Skeletal muscle tissue (tissue), 4 donors: Measurements from ENCODE around the gene SLFNL1. TPM values are rescaled to one million over a fixed set of nuclear protein-coding genes. Genes with fewer than 3 reads are reported as not detected.

Source experiments
- H3K27ac ChIP-seq: one replicate; pipeline ENCODE4 v1.7.0; 2013; ENCODE audit warnings: mild to moderate bottlenecking, low read depth, low read length, inconsistent platforms
- H3K27me3 ChIP-seq, 3 donors: one replicate each; pipeline ENCODE4 v1.7.0; 2013; ENCODE audit warnings: low read length in 3 of 3; ENCODE audit not compliant: control insufficient read depth in 3 of 3, insufficient read depth in 3 of 3
- H3K36me3 ChIP-seq, 3 donors: one replicate each; pipeline ENCODE4 v1.7.0; 2013; ENCODE audit warnings: low read length in 3 of 3; ENCODE audit not compliant: control insufficient read depth in 3 of 3, insufficient read depth in 3 of 3
- H3K4me1 ChIP-seq, 3 donors: one replicate each; pipeline ENCODE4 v1.7.0; 2013; ENCODE audit warnings: low read length in 3 of 3, mild to moderate bottlenecking in 3 of 3; ENCODE audit not compliant: control insufficient read depth in 3 of 3, insufficient read depth in 3 of 3
- H3K4me3 ChIP-seq, 3 donors: one replicate each; pipeline ENCODE4 v1.7.0; 2013; ENCODE audit warnings: low read length in 3 of 3
- H3K9ac ChIP-seq, 3 donors: one replicate each; pipeline ENCODE4 v1.7.0; 2013; ENCODE audit warnings: low read length in 3 of 3, mild to moderate bottlenecking in 3 of 3, moderate library complexity in 2 of 3, low read depth in 1 of 3
- H3K9me3 ChIP-seq, 3 donors: one replicate each; pipeline ENCODE4 v1.7.0; 2013; ENCODE audit warnings: low read length in 3 of 3; ENCODE audit not compliant: control insufficient read depth in 3 of 3
- total RNA-seq: library from RNA; depleted of rRNA; stranded (reverse); fragments of >200 nt; gene quantifications from one replicate; pipeline ENCODE4 v1.2.3, GENCODE V29; 2014
- donor health status: Osteomylitis.

SLFNL1 gene
- total RNA-seq, 1 donor from 2014 or later, result 0.52 TPM

DNA sequence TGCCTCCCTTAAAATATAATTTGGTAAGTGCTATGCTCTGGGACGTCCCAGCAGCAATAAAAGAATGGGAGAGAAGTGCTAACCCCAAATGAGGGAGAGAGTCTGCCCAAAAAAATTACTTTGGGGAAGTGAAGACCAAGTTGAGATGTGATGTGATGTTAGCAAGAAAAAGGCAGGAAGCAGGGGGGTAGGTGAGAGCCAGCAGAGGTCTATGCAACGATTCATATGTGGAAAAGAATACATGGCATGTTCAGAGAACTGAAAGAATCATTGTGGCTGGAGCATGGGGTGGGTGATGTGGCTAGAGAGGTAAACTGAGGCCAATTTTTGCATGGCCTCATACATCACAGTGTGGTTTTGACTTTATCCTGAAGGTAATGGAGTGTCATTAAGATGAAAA lies 47.6 kb downstream of the SLFNL1 start:
- H3K27me3 ChIP-seq, result no peaks in the 10 kb centered on the region
- H3K9me3 ChIP-seq, result no peaks in the 10 kb centered on the region

GRCh38 chr1:40971966-40972365 lies 49.6 kb downstream of the SLFNL1 start:
- H3K27me3 ChIP-seq, result no peaks in the 10 kb centered on the region
- H3K9me3 ChIP-seq, result no peaks in the 10 kb centered on the region
- no peak overlapping the region for H3K9ac ChIP-seq
- no peak overlapping the region for H3K27ac ChIP-seq
- no peaks in the 10 kb centered on the region for H3K4me1 ChIP-seq
- no peaks in the 10 kb centered on the region for H3K36me3 ChIP-seq
- no peak overlapping the region for H3K4me3 ChIP-seq

More for the DNA sequence above, 47.6 kb downstream of the SLFNL1 start:
- Histone ChIP-seq H3K4me1 (peaks cover under 1 to 1% (median under 1%) of the 10 kb centered on the region in 3 donors), H3K27ac (no peak overlapping the region), H3K36me3 (no peaks in the 10 kb centered on the region), H3K4me3 (no peak overlapping the region), H3K9ac (no peak overlapping the region)

DNA sequence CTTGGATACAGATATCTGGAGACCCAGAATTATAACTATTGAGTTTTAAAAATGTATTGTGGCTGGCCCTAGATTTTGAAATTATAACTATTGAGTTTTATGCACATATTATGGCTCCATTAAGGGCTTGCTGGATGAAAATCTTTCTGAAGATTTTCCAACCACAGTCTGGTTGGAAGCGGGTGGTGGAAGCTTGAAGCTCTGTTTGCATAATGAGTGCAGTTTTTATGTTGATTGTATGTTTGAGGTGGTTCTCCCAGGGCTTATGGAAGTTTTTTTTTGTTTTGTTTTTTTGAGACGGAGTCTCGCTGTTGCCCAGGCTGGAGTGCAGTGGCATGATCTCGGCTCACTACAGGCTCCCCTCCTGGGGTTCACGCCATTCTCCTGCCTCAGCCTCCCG lies 52.1 kb downstream of the SLFNL1 start:
- no peaks in the 10 kb centered on the region for H3K27me3 ChIP-seq
- no peak overlapping the region for H3K27ac ChIP-seq
- H3K9ac ChIP-seq, result no peak overlapping the region
- no peak overlapping the region for H3K4me3 ChIP-seq
- no peaks in the 10 kb centered on the region for H3K4me1 ChIP-seq
- H3K9me3 ChIP-seq, result no peaks in the 10 kb centered on the region
- H3K36me3 ChIP-seq, result no peaks in the 10 kb centered on the region

- H3K27ac ChIP-seq, result no peak overlapping the region
- H3K4me1 ChIP-seq, result no peaks in the 10 kb centered on the region
- H3K4me3 ChIP-seq, result no peak overlapping the region
- no peaks in the 10 kb centered on the region for H3K9me3 ChIP-seq
- H3K27me3 ChIP-seq, result no peaks in the 10 kb centered on the region
- H3K36me3 ChIP-seq, result no peaks in the 10 kb centered on the region
- no peak overlapping the region for H3K9ac ChIP-seq
These were observed 55.1 kb downstream of the SLFNL1 start for GRCh38 chr1:40966417-40966816.

Other genes starting within 250 kb of the SLFNL1 start
- gene KCNQ4, start 237.9 kb downstream of the SLFNL1 start, total RNA-seq, result 4.2 TPM
- 1.6 TPM for gene CITED4, start 159.4 kb downstream of the SLFNL1 start, total RNA-seq
- 16.2 TPM for gene CTPS1, start 42.0 kb downstream of the SLFNL1 start, total RNA-seq
- 13.0 TPM for gene SCMH1, start 220.6 kb upstream of the SLFNL1 start, total RNA-seq